Ovary (tissue), 9 donors: ENCODE results near the gene ADGRA1. TPM values are rescaled to one million over a fixed set of nuclear protein-coding genes. Genes with fewer than 3 reads are reported as not detected.

Experiments
- DNase-seq, 5 donors: peaks; one replicate each; pipeline ENCODE4 v3.0.0-alpha.2; 2019 to 2020
- H3K27ac ChIP-seq, 2 donors: fragments of 200-600 bp; one replicate each; pipeline versions ENCODE4 v1.5.1 to v1.8.0; 2019 to 2022
- H3K27me3 ChIP-seq: fragments of 200-600 bp; one replicate; pipeline ENCODE4 v1.8.0; 2022
- H3K36me3 ChIP-seq: fragments of 200-600 bp; sonication (generic); one replicate; pipeline ENCODE4 v1.5.1; 2019
- H3K4me1 ChIP-seq: one replicate; pipeline ENCODE4 v1.8.1; 2013; ENCODE audit warnings: mild to moderate bottlenecking, moderate library complexity; ENCODE audit not compliant: insufficient read depth
- H3K4me3 ChIP-seq: fragments of 200-600 bp; sonication (generic); one replicate; pipeline ENCODE4 v1.5.1; 2017
- H3K9me3 ChIP-seq, 2 donors: fragments of 200-600 bp in 1 of 2; sonication (generic) in 1 of 2; one replicate each; pipeline versions ENCODE4 v1.5.1 to v1.8.1; 2013 to 2019; ENCODE audit warnings: mild to moderate bottlenecking in 1 of 2, moderate library complexity in 1 of 2
- CTCF ChIP-seq, 3 donors: fragments of 450-650 bp in 2 of 3; fragments of 200-600 bp in 1 of 3; IDR thresholded peaks; one replicate each; pipeline versions ENCODE4 v1.5.1 to v1.8.0; 2016 to 2022; ENCODE audit warnings: antibody characterized with exemption in 3 of 3, mild to moderate bottlenecking in 1 of 3
- EP300 ChIP-seq: sonication (generic); formaldehyde crosslinking; IDR thresholded peaks from one replicate; pipeline ENCODE4 v1.6.1; 2017; ENCODE audit warnings: antibody characterized with exemption
- POLR2A ChIP-seq: fragments of 450-650 bp; IDR thresholded peaks from one replicate; pipeline ENCODE4 v1.6.1; 2017; ENCODE audit warnings: antibody characterized with exemption, mild to moderate bottlenecking, moderate library complexity
- WGBS, 3 donors: extraction: QIAGEN DNeasy Blood & Tissue Kit in 1 of 3; methylation state at CpG; one replicate each; pipeline versions ENCODE4 v1.1.5 to v1.1.7; 2013 to 2017; 5-methylcytosine and 5-hydroxymethylcytosine counted together
- intact Hi-C, 4 donors: fragments of 100-400 bp; cut with DNase I; formaldehyde crosslinking; loops; one replicate each; pipeline versions ENCODE4 v1.11.0 to v1.15.1; 2022 to 2023
- polyA plus RNA-seq, 2 donors: library from polyadenylated mRNA; stranded (reverse); fragments of 200-250 nt in 1 of 2; fragments of 350-450 nt in 1 of 2; fragmentation: Illumina TruSeq in 1 of 2; extraction: RNeasy Lipid Tissue Mini Kit (QIAGEN cat#74804) in 1 of 2; gene quantifications; one replicate each; pipeline ENCODE4 v1.2.3, GENCODE V29; 2013 to 2014
- total RNA-seq, 7 donors: library from RNA; depleted of rRNA in 2 of 7; stranded (reverse); fragments of >200 nt in 2 of 7; fragmentation: NEBNext Ultra II Directional in 3 of 7; extraction: Animal tissue kit (Norgen Biotek cat#: 25700) in 3 of 7; gene quantifications; one replicate each; pipeline versions ENCODE4 v1.1.0 to v1.2.4, GENCODE V29; 2016 to 2023
- donor health status: DM: no; HTN: no; CAD: no; lungs with moderate emphysema.
- donor health status: DM: no; HTN: no; CAD: no.
- donor health status: Bipolar disorder and iron deficiency.
- donor health status: DM: yes; HTN: yes; CAD: no.
- donor health status: DM: no; HTN: no; CAD: no.
- donor health status: DM: yes; HTN: yes; CAD: no.

ADGRA1 gene
- total and polyA plus RNA-seq, 9 donors = 0.07 to 0.92 (median 0.13) TPM; not detected in 5

GRCh38 chr10:133083422-133084100 lies 4.2 kb upstream of the ADGRA1 start:
- Histone ChIP-seq H3K4me1 (no peaks in the 10 kb centered on the region), H3K27me3 (peaks cover 2% of the 10 kb centered on the region), H3K9me3 (no peaks in the 10 kb centered on the region), H3K36me3 (no peaks in the 10 kb centered on the region), H3K27ac (no peak overlapping the region), H3K4me3 (no peak overlapping the region)
- TF ChIP-seq CTCF (IDR thresholded peaks at IDR 0.05) (no peak), EP300 (no peak), POLR2A (no peak)
- 58 to 63% (median 61%) methylated on average over 30 of the region's 30 CpGs for WGBS, 3 donors
- no peak for DNase-seq
- intact Hi-C loops = no loop called here

DNA sequence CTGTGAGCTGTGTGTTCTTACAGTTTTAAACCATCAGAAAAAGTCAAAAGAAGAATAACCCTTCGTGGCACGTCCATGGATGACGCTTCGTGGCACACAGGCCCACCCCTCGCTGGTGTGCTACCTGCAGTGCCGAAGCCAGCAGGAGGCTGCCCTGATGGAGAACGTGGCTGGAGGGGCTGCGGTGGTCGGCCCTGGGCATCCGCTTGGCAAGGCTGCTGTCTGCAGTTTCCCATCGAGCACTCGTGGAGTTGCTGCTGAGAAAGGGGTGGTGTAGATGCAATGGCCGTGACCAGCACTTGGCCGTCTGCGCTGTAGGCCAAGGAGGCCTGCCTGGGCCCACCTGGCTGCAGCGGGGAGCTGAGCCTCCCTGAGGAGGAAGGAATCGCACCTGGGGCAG lies 3.2 kb upstream of the ADGRA1 start:
- Histone ChIP-seq H3K4me1 (no peaks in the 10 kb centered on the region), H3K27me3 (peaks cover 2% of the 10 kb centered on the region), H3K27ac (no peak overlapping the region), H3K9me3 (no peaks in the 10 kb centered on the region), H3K36me3 (no peaks in the 10 kb centered on the region), H3K4me3 (no peak overlapping the region)
- WGBS, 3 donors = 71 to 75% (median 75%) methylated on average over 17 of the region's 17 CpGs
- no peak for DNase-seq
- no peak for TF ChIP-seq EP300
- no peak for TF ChIP-seq POLR2A
- no peak for TF ChIP-seq CTCF (IDR thresholded peaks at IDR 0.05)
- intact Hi-C loops = no loop called here

DNA sequence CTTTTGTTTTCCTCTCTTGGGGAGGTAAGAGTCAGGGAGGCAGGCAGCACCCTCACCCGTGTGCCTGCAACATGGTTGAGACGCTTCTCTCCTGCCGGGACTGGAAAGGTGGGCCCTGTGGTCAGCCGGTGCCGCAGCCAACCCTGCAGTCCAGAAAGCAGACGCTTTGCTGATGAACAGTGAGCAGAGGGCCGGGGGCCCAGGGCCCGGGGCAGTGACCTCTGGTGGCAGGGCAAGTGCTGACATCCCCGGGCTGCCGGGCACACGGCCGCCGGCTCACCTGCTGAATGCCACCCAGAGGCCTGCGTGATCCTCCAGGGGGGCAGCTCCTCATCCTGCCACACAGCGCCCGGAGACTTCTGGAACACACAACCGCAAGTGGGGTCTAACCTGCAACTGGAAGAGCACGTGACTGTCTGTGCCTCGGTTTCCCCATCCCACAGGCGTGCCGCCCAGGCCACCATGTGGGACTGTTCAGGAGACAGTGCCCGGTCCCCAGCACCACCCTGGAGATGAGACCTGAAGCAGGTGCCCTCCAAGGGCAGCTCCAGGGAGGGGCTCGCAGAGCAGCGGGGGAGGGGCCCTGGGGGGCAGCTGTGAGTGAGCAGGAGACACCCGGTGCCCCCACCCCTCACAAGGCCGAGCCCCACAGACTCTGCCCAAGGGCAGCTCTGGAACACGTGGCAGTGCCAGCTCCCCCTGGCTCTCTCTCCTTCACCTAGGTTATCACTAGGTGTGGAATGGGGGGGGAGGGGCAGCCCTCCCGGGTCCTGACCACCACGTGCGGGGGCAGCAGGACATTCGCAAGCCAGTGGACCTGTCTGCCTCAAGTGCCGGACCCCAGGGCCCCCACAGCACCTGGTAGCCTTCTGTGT lies 2.2 kb upstream of the ADGRA1 start:
- Histone ChIP-seq H3K27me3 (peaks cover 2% of the 10 kb centered on the region), H3K4me3 (no peak overlapping the region), H3K27ac (no peak overlapping the region), H3K9me3 (no peaks in the 10 kb centered on the region), H3K4me1 (no peaks in the 10 kb centered on the region), H3K36me3 (no peaks in the 10 kb centered on the region)
- intact Hi-C loops = no loop called here
- TF ChIP-seq POLR2A (no peak), CTCF (IDR thresholded peaks at IDR 0.05) (no peak), EP300 (no peak)
- DNase-seq = no peak
- WGBS, 3 donors = 64 to 69% (median 64%) methylated on average over 31 to 32 of the region's 32 CpGs

GRCh38 chr10:133086247-133086646 lies 1.5 kb upstream of the ADGRA1 start:
- Histone ChIP-seq H3K9me3 (no peaks in the 10 kb centered on the region), H3K36me3 (no peaks in the 10 kb centered on the region)

More at GRCh38 chr10:133086247-133086646, 1.5 kb upstream of the ADGRA1 start:
- peaks cover 2% of the 10 kb centered on the region for H3K27me3 ChIP-seq
- no peak overlapping the region for H3K27ac ChIP-seq
- WGBS, 3 donors = 31 to 38% (median 32%) methylated on average over 10 to 12 of the region's 12 CpGs
- H3K4me1 ChIP-seq = no peaks in the 10 kb centered on the region
- DNase-seq = no peak
- no peak for TF ChIP-seq CTCF (IDR thresholded peaks at IDR 0.05)
- no peak for TF ChIP-seq POLR2A
- no peak for TF ChIP-seq EP300
- intact Hi-C loops = no loop called here
- no peak overlapping the region for H3K4me3 ChIP-seq
